ENCODE results near the gene ORC6.
"Not testable (repeated sequence)": the region's sequence is repeated elsewhere in the genome, so short reads cannot be mapped to it uniquely, and the experiment has no call there.

The ORC6 gene

GRCh38 chr16:46662123-46662522, 27.3 kb upstream of the ORC6 start:
- in situ Hi-C loops (cut with HindIII; ENCODE audit: low sequenced_read_pairs): no loop called here
- H3K4me3 ChIP-seq (ENCODE audit: low read depth, low read length): no peak overlapping the region
- DNase-seq (ENCODE audit: low read depth, low spot score): no peak
- no peak for TF ChIP-seq CTCF (IDR thresholded peaks at IDR 0.05; ENCODE audit: low read depth, low read length)

GRCh38 chr16:46673320-46674013, 16.0 kb upstream of the ORC6 start:
- TF ChIP-seq CTCF (IDR thresholded peaks at IDR 0.05; ENCODE audit: low read depth, low read length): peak; percentile 98

GRCh38 chr16:46677943-46678342, 11.5 kb upstream of the ORC6 start:
- DNase-seq (ENCODE audit: low read depth, low spot score); H3K4me3 ChIP-seq (ENCODE audit: low read depth, low read length); in situ Hi-C loops (cut with HindIII; ENCODE audit: low sequenced_read_pairs): not testable (repeated sequence)

More at GRCh38 chr16:46673320-46674013, 16.0 kb upstream of the ORC6 start:
- peak; percentile 61 for DNase-seq (ENCODE audit: low read depth, low spot score)
- in situ Hi-C loops (cut with HindIII; ENCODE audit: low sequenced_read_pairs): no loop called here
- no peak overlapping the region for H3K4me3 ChIP-seq (ENCODE audit: low read depth, low read length)

GRCh38 chr16:46681867-46682266, 7.6 kb upstream of the ORC6 start:
- H3K4me3 ChIP-seq (ENCODE audit: low read depth, low read length); in situ Hi-C loops (cut with HindIII; ENCODE audit: low sequenced_read_pairs); DNase-seq (ENCODE audit: low read depth, low spot score): not testable (repeated sequence)

- no peak for DNase-seq (ENCODE audit: low read depth, low spot score)
- H3K4me3 ChIP-seq (ENCODE audit: low read depth, low read length): no peak overlapping the region
- in situ Hi-C loops (cut with HindIII; ENCODE audit: low sequenced_read_pairs): no loop called here
- no peak for TF ChIP-seq CTCF (IDR thresholded peaks at IDR 0.05; ENCODE audit: low read depth, low read length)
These were observed 2.5 kb upstream of the ORC6 start for GRCh38 chr16:46686815-46687473.

GRCh38 chr16:46687486-46687885, 2.0 kb upstream of the ORC6 start:
- no peak for TF ChIP-seq CTCF (IDR thresholded peaks at IDR 0.05; ENCODE audit: low read depth, low read length)
- DNase-seq (ENCODE audit: low read depth, low spot score): no peak
- H3K4me3 ChIP-seq (ENCODE audit: low read depth, low read length): peak overlapping the region; percentile 95
- in situ Hi-C loops (cut with HindIII; ENCODE audit: low sequenced_read_pairs): no loop called here

- TF ChIP-seq CTCF (IDR thresholded peaks at IDR 0.05; ENCODE audit: low read depth, low read length): no peak
- H3K4me3 ChIP-seq (ENCODE audit: low read depth, low read length): peak overlapping the region; percentile 95
- in situ Hi-C loops (cut with HindIII; ENCODE audit: low sequenced_read_pairs): no loop called here
- DNase-seq (ENCODE audit: low read depth, low spot score): peak; percentile 29
These were observed 1.3 kb upstream of the ORC6 start for GRCh38 chr16:46688101-46688653.
